ENCODE measurements around the gene CHTOP.

Gene CHTOP

DNA sequence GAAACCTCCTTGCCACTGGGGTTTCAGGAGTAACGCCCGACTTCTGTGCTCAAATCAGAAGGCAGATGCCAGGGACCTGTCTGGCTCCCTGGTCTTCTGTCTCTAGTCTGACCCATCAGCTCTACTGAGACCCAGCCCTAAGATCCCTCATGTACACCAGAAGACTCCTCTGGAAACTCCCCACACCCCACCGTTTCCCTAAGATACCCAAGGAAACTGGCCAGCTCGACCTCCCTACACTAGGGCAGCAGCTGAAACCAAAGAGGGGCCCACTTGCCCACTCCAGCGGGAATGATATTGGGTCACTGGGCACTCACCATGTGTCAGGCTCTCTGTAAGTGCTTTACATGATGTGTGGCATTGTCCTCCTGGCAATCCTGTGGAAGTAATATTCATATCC is 20.5 kb upstream of the CHTOP start:
- DNase-seq = no peak

DNA sequence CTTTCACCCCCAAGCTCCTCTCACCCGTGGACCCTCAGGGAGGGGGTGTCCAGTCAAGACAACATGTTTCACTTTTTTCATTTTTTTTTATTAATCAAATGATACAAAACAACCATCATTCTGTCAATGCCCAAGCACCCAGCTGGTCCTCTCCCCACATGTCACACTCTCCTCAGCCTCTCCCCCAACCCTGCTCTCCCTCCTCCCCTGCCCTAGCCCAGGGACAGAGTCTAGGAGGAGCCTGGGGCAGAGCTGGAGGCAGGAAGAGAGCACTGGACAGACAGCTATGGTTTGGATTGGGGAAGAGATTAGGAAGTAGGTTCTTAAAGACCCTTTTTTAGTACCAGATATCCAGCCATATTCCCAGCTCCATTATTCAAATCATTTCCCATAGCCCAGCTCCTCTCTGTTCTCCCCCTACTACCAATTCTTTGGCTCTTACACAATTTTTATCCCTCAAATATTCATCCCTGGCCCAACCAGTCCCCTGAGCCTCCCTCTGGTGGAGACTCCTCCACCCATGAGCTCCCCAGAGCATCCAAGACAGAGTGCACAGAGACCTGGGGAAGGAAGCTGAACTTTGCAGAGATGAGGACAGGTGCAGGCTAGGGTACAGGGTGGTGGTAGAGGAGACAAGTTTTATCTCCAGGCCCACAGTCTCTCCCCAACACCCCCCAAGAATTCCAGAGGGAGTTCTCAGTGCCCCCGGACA is 19.5 kb upstream of the CHTOP start:
- DNase-seq = no peak

DNA sequence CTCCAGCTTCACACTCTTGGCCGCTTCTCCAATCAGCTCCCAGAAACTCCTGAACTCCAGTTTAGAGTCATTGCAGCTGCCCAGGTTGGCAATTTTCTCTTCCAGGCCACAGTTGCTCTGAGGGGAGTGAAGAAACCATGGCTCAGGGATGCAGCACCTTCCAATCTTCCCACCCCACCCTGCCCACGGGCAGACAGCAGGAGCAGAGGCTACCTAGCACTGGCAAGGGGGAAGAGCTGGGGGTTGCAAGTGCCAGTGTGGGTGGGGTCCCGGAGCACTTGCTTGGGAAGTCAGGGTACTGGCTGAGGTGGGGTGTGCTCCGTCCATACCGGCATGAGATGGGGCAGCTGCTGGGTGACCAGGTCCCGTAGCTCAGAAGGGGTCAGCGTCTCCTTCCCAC is 19.0 kb upstream of the CHTOP start:
- no peak for DNase-seq

GRCh38 chr1:153615406-153615805 is 18.5 kb upstream of the CHTOP start:
- DNase-seq = no peak

GRCh38 chr1:153616144-153616916 is 17.5 kb upstream of the CHTOP start, which contains the start of gene S100A14:
TSS of gene S100A14 (minus strand) at chr1:153616325. CDS start at chr1:153615858, 467 bp downstream.
- no peak for DNase-seq

- DNase-seq = no peak
These were observed 17.0 kb upstream of the CHTOP start for GRCh38 chr1:153616917-153617311.

GRCh38 chr1:153617663-153618062 is 16.2 kb upstream of the CHTOP start:
- peak; percentile 61 for DNase-seq

DNA sequence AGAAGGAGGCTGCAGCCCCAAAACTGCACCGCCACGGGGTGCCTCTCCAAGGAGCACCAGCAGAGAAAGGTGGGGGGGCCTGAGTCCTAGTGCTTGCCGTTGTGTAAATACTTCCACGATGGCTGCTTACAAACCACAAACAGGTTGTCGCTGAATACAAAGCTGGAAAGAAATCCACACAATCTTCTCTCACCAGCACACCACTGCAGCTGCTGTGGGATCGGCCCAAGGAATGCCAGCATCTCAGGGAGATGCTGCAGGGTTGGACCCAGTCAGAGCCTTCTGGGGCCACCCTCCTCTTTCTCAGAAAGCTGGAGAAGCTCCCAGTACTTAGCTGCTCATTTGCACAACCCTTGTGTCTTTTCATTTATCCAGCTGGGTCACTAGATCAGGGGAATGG is 14.7 kb upstream of the CHTOP start:
- DNase-seq = no peak

GRCh38 chr1:153623101-153623500 is 10.8 kb upstream of the CHTOP start:
- DNase-seq = no peak

- DNase-seq = no peak
These were observed 8.8 kb upstream of the CHTOP start for GRCh38 chr1:153624965-153625611.

GRCh38 chr1:153626477-153626903 is 7.4 kb upstream of the CHTOP start:
- no peak for DNase-seq

DNA sequence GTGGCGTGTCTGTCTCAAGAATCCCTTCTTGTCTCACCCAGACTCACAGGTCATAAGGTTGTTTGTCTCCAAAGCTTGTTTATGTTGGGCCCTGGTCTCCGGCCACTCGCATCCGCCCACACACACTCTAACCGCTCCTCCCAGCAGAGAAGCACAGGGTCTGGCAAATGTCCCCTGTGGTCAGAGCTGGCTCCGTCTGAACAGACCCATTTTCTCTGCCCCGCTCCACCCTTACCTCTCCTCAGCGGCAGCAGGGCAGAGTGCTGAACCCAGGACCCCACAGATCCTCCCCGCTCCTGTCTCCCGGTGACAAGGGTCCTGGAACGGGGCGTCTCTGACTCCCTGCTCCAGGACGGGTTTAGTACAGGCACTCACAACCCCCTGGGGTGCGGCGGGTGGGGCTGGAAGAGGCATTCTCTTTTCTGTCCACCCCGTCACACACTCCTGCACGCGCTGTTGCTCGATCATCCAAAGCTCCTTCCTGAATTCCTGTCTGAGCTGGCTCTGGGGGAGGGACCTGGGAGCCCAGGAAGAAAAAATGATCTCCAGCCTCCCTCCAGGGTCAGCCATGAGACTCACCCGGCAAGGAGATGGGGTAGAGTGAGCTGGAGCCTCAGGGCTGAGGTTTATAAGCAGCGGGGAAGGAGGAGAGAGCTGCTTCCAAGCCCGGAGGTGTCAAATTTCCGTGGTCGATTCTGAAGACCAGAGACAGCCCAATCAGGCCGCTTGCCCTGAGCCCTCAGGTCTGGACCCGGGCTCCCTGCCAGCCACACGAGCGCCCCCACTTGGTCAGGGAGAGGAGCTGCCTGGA is 6.8 kb upstream of the CHTOP start, which contains the start of gene S100A13:
Gene S100A13 (minus strand): TSS at position 602 of the 811 bp plus-strand sequence. CDS start 1,033 bp downstream, outside the sequence.
- DNase-seq = no peak

- DNase-seq = no peak
These were observed 5.9 kb upstream of the CHTOP start, which contains the start of gene S100A1 for GRCh38 chr1:153627715-153628626. TSS of gene S100A1 (plus strand) at chr1:153628434. CDS start at chr1:153630522, 2,088 bp downstream.

DNA sequence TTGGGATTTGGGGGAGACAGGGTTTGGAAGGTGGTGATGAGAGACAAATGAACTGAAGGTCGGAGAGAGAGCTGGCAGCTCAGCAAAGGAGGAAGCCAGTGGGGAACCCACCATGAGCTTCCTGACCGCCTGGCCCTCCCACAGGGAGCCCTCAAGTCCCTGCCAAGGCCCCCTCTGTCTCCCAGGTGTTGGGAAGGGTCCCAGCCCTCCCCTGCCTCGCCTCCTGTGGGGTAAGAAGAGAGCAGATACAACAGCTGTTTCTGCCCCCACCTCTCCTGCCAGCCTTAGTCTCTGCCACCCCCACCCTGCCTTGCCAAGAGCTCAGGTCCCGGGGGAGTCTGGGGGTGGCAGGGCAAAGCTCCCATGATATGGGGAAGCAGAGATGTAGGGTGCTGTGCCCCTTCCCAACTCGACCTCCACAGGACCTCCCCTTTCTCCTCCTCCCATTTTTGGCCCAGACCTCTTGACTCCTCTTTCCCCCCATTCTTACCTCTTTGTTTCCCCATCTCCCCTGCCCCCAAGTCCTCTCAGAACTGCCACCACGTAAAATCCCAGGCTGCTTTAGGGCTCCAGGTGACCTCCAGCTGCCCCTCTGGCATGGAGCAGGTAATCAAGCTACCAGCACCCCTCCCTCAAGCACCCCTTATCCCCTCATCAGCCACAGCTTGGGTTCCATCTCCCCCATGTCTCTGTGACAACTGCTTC is 5.1 kb upstream of the CHTOP start:
- DNase-seq = no peak

DNA sequence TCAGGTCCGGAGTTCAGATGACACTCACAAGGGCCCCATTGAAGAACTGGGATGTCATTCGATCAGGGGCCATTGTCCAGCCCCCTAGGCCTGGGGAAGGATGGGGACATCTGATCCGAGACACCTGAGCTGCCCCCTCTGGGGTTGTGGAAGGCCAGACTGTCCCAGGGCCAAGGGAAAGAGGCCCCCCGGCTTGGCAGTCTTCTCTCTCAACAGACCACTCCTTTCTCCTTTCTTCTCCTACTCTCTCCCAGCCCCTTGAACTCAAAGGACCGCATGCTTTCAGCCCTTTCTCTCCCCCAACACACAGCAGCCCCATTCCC is 4.6 kb upstream of the CHTOP start:
- no peak for DNase-seq

GRCh38 chr1:153629971-153630370 is 3.9 kb upstream of the CHTOP start:
- DNase-seq = no peak

DNA sequence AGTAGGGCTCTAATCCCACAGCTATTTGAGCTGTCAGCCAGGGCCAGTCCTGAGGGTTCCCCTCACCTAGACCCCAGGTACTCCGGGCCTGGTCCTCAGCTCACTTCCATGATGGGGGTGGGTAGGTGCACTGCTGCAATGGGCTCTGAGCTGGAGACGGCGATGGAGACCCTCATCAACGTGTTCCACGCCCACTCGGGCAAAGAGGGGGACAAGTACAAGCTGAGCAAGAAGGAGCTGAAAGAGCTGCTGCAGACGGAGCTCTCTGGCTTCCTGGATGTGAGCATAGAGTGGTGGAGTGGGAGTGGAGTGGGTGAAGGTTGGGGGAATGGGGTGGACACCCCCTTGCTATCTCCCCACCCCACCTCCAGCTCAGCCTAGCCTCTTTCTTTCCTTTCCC is 3.5 kb upstream of the CHTOP start:
- DNase-seq = no peak

GRCh38 chr1:153631047-153632022 is 2.5 kb upstream of the CHTOP start:
- DNase-seq = no peak

GRCh38 chr1:153633161-153633753 is 609 bp upstream of the CHTOP start:
- DNase-seq = no peak

Data from CD4-positive, alpha-beta T cell treated with Interleukin-21 for 1 hour (primary cell).